ENCODE results near the gene SAMM50.
A peak's percentile ranks its signal among the peaks of the same experiment; 100 is the strongest.

SAMM50 gene

DNA sequence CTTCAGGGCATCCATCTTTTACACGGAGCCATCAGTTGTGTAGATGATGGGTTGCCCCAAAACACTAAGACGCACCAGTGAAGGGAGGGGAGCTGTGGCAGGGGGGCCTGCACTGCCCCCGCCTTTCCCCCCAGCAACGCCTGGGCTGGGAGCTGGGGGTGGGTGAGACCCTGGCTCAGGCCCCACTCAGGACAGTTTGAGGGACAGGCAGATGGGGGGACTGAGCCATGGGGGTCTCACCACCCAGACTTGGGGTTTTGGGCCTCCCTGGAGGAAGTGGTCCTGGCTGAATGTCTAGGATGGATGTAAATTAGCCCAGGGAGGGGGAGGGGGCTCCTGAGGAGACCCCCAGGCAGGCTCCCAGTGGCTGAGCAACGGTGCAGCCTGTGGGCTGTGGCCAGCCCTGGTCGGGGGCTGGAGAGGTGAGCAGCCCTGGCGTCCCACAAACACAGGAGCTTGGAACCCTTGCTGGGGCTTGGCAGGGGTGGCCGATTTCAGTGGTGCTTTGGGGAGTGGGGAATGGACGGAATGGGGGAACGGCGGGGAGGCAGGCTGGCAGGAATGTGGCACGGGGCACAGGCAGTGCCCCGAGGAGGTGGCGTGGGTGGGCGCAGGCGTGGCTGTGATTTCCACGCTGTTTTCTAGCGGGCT is 74.9 kb downstream of the SAMM50 start:
- Histone ChIP-seq H3K9me2 (ENCODE audit: low read depth, low read length) (no peaks in the 10 kb centered on the region), H3K9me3 (ENCODE audit: low read length) (no peaks in the 10 kb centered on the region), H3K27ac (ENCODE audit: low read depth, low read length, poor library complexity, severe bottlenecking) (peak overlapping the region; percentile 80), H3K27me3 (ENCODE audit: insufficient read depth, low read length) (no peaks in the 10 kb centered on the region), H4K20me1 (ENCODE audit: insufficient read depth, low read length) (no peaks in the 10 kb centered on the region), H3K4me2 (ENCODE audit: low read length) (peak overlapping the region; percentile 40; the same call in 1 of the 2 replicates), H3K79me2 (ENCODE audit: insufficient read depth, low read length) (peaks cover 59% of the 10 kb centered on the region), H3K4me1 (ENCODE audit: insufficient read depth, low read length, severe bottlenecking) (peaks cover 74% of the 10 kb centered on the region), H3K36me3 (ENCODE audit: insufficient read depth, low read length) (peaks cover 12% of the 10 kb centered on the region; the same call in 1 of the 2 replicates), H3F3A (ENCODE audit: insufficient read depth, low read length) (no peaks in the 10 kb centered on the region), H2AFZ (ENCODE audit: low read length) (no peak overlapping the region), H3K4me3 (ENCODE audit: low read depth, low read length, poor library complexity, severe bottlenecking) (peak overlapping the region; percentile 21), H3K9ac (ENCODE audit: low read length) (peak overlapping the region; percentile 44; the same call in 1 of the 2 replicates)
- TF ChIP-seq EZH2 (IDR thresholded peaks at IDR 0.05; ENCODE audit: borderline replicate concordance, low read length), result no peak
- TF ChIP-seq, protein P1, sequence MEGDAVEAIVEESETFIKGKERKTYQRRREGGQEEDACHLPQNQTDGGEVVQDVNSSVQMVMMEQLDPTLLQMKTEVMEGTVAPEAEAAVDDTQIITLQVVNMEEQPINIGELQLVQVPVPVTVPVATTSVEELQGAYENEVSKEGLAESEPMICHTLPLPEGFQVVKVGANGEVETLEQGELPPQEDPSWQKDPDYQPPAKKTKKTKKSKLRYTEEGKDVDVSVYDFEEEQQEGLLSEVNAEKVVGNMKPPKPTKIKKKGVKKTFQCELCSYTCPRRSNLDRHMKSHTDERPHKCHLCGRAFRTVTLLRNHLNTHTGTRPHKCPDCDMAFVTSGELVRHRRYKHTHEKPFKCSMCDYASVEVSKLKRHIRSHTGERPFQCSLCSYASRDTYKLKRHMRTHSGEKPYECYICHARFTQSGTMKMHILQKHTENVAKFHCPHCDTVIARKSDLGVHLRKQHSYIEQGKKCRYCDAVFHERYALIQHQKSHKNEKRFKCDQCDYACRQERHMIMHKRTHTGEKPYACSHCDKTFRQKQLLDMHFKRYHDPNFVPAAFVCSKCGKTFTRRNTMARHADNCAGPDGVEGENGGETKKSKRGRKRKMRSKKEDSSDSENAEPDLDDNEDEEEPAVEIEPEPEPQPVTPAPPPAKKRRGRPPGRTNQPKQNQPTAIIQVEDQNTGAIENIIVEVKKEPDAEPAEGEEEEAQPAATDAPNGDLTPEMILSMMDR (IDR thresholded peaks at IDR 0.05; ENCODE audit: low read length), result no peak

DNA sequence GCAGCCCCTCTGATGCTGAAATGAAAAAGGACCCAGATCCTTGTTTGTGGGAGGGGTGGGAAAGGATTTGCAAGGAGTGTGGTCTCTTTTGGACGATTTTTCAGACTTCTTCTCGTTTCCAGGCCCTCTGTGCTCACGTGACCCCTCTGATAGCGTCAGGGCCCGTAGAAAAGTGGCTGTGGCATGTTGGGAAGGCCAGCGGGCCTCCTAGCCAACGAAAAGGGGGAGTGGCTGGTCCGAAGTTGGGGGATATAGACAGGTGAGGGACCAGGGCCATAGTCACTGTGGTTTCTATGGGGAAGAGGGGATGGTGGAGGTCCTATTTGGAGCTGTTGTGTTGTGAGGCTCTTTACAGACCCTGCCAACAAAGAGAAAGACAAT is 75.5 kb downstream of the SAMM50 start:
- TF ChIP-seq, protein P1 (IDR thresholded peaks at IDR 0.05; ENCODE audit: low read length), result no peak
- no peak for TF ChIP-seq EZH2 (IDR thresholded peaks at IDR 0.05; ENCODE audit: borderline replicate concordance, low read length)
- Histone ChIP-seq H3K27me3 (ENCODE audit: insufficient read depth, low read length) (no peaks in the 10 kb centered on the region), H3K4me1 (ENCODE audit: insufficient read depth, low read length, severe bottlenecking) (peaks cover 70% of the 10 kb centered on the region), H3K79me2 (ENCODE audit: insufficient read depth, low read length) (peaks cover 61% of the 10 kb centered on the region), H2AFZ (ENCODE audit: low read length) (no peak overlapping the region), H3F3A (ENCODE audit: insufficient read depth, low read length) (no peaks in the 10 kb centered on the region), H3K9me2 (ENCODE audit: low read depth, low read length) (no peaks in the 10 kb centered on the region), H3K36me3 (ENCODE audit: insufficient read depth, low read length) (peaks cover 12% of the 10 kb centered on the region; the same call in 1 of the 2 replicates), H4K20me1 (ENCODE audit: insufficient read depth, low read length) (no peaks in the 10 kb centered on the region), H3K4me3 (ENCODE audit: low read depth, low read length, poor library complexity, severe bottlenecking) (peak overlapping the region; percentile 21), H3K9ac (ENCODE audit: low read length) (peak overlapping the region; percentile 44; the same call in 1 of the 2 replicates), H3K4me2 (ENCODE audit: low read length) (peak overlapping the region; percentile 40; the same call in 1 of the 2 replicates), H3K27ac (ENCODE audit: low read depth, low read length, poor library complexity, severe bottlenecking) (peak overlapping the region; percentile 80), H3K9me3 (ENCODE audit: low read length) (no peaks in the 10 kb centered on the region)

GRCh38 chr22:44031158-44031952 is 76.1 kb downstream of the SAMM50 start:
- Histone ChIP-seq H3K9me3 (ENCODE audit: low read length) (no peaks in the 10 kb centered on the region), H4K20me1 (ENCODE audit: insufficient read depth, low read length) (no peaks in the 10 kb centered on the region), H3K4me3 (ENCODE audit: low read depth, low read length, poor library complexity, severe bottlenecking) (peak overlapping the region; percentile 1), H3K79me2 (ENCODE audit: insufficient read depth, low read length) (peaks cover 67% of the 10 kb centered on the region), H3K27ac (ENCODE audit: low read depth, low read length, poor library complexity, severe bottlenecking) (peak overlapping the region; percentile 80), H3K9ac (ENCODE audit: low read length) (no peak overlapping the region; the same call in 1 of the 2 replicates), H3K9me2 (ENCODE audit: low read depth, low read length) (no peaks in the 10 kb centered on the region), H3K4me2 (ENCODE audit: low read length) (peak overlapping the region; percentile 40; the same call in 1 of the 2 replicates), H3F3A (ENCODE audit: insufficient read depth, low read length) (no peaks in the 10 kb centered on the region), H3K27me3 (ENCODE audit: insufficient read depth, low read length) (no peaks in the 10 kb centered on the region), H3K4me1 (ENCODE audit: insufficient read depth, low read length, severe bottlenecking) (peaks cover 64% of the 10 kb centered on the region), H3K36me3 (ENCODE audit: insufficient read depth, low read length) (peaks cover 12% of the 10 kb centered on the region; the same call in 1 of the 2 replicates), H2AFZ (ENCODE audit: low read length) (no peak overlapping the region)
- TF ChIP-seq EZH2 (IDR thresholded peaks at IDR 0.05; ENCODE audit: borderline replicate concordance, low read length), result no peak
- TF ChIP-seq, protein P1 (IDR thresholded peaks at IDR 0.05; ENCODE audit: low read length), result no peak

All from OCI-LY1 (cell line).